NB4 (cell line): ENCODE data around the gene UNC45A.
"Not testable (repeated sequence)": the region's sequence is repeated elsewhere in the genome, so short reads cannot be mapped to it uniquely, and the experiment has no call there.

Experiments
- MYC ChIP-seq: IDR thresholded peaks from 2 replicates; pipeline ENCODE4 v1.6.1; 2011; ENCODE audit warnings: low read depth, low read length
- POLR2A ChIP-seq: IDR thresholded peaks from 2 replicates; pipeline ENCODE4 v1.6.1; 2011; ENCODE audit warnings: mild to moderate bottlenecking; ENCODE audit not compliant: insufficient read length; ENCODE audit errors: extremely low read depth
- TF ChIP-seq, protein P1 (sequence below): IDR thresholded peaks from one replicate; pipeline ENCODE4 v1.5.1; 2012; ENCODE audit warnings: low read depth, low read length
- TF ChIP-seq, protein P2 (sequence below): IDR thresholded peaks from 2 replicates; pipeline ENCODE4 v1.6.1; 2011; ENCODE audit warnings: low read depth, low read length

DNA sequence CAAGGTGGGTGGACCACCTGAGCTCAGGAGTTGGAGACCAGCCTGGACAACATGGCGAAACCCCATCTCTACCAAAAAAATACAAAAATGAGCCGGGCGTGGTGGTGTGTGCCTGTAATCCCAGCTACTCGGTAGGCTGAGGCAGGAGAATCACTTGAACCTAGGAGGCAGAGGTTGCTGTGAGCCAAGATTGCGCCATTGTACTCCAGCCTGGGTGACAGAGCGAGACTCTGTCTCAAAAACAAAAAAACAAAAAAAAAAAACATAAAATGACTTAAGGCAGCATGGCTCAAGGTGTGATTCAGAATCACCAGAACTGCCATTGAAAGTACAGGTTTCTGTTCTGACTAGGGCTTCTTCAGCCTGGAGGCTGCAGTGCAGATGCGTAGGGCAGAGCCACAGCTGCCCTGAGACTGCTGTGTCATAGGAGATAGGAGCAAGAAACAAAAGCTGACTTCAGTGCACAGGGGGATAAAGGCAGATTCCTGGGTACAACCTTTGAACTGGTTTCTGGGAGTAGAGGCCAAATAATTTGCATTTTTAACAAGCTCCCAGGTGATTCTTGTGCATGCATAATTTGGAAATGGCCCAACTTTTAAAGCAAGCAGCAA, 12.3 kb upstream of the UNC45A start:
- TF ChIP-seq POLR2A, MYC: not testable (repeated sequence)
- TF ChIP-seq, protein P1, sequence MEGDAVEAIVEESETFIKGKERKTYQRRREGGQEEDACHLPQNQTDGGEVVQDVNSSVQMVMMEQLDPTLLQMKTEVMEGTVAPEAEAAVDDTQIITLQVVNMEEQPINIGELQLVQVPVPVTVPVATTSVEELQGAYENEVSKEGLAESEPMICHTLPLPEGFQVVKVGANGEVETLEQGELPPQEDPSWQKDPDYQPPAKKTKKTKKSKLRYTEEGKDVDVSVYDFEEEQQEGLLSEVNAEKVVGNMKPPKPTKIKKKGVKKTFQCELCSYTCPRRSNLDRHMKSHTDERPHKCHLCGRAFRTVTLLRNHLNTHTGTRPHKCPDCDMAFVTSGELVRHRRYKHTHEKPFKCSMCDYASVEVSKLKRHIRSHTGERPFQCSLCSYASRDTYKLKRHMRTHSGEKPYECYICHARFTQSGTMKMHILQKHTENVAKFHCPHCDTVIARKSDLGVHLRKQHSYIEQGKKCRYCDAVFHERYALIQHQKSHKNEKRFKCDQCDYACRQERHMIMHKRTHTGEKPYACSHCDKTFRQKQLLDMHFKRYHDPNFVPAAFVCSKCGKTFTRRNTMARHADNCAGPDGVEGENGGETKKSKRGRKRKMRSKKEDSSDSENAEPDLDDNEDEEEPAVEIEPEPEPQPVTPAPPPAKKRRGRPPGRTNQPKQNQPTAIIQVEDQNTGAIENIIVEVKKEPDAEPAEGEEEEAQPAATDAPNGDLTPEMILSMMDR, result not testable (repeated sequence)
- TF ChIP-seq, protein P2, sequence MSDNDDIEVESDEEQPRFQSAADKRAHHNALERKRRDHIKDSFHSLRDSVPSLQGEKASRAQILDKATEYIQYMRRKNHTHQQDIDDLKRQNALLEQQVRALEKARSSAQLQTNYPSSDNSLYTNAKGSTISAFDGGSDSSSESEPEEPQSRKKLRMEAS, result not testable (repeated sequence)
